AG04449 (cell line): ENCODE results near the gene LHFPL3.
"Not testable (repeated sequence)": the region's sequence is repeated elsewhere in the genome, so short reads cannot be mapped to it uniquely, and the experiment has no call there.

Experiments
- CTCF ChIA-PET: fragments of 350-600 bp; formaldehyde crosslinking; extraction: SDS; loops from one replicate; lab custom pipeline; 2021; ENCODE audit warnings: antibody characterized with exemption; lab: Yijun Ruan, JAX
- POLR2A ChIA-PET: fragments of 400-600, 350-600 bp; formaldehyde crosslinking; extraction: SDS; loops from one replicate; lab custom pipeline; 2020; ENCODE audit warnings: antibody characterized with exemption, inconsistent platforms; lab: Yijun Ruan, JAX
- DNase-seq: peaks from one replicate; pipeline ENCODE4 v3.0.0-alpha.2; 2010; ENCODE audit warnings: low read depth, low spot score
- H3K4me3 ChIP-seq: 2 replicates; pipeline ENCODE4 v1.5.1; 2011; ENCODE audit warnings: low read depth, mild to moderate bottlenecking, control low read depth, low read length
- TF ChIP-seq, protein P1 (sequence below): IDR thresholded peaks from one replicate; pipeline ENCODE4 v1.5.1; 2011; ENCODE audit warnings: mild to moderate bottlenecking, moderate library complexity, low read length, control low read depth, inconsistent platforms; ENCODE audit not compliant: insufficient read depth; ENCODE audit errors: missing control alignments

Gene LHFPL3

DNA sequence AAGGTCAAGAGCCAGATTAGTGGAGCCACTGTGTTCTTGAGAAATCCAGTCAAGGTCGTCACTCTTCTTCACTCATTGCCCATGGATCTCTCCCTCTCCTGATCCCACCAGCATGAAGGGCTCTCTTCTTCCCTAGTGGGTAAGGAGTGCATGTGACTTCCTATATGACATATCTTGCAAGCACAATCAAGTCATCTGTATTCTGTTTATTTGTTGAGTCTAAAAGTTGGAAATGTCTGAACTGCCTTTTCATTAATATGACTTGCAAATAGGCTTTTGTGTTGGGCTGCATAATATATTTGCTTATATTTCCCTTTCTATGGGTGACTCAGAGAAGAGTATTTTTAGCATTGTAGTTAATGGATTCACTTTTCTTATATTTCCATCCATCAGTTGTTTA lies 371.9 kb downstream of the LHFPL3 start:
- TF ChIP-seq, protein P1, sequence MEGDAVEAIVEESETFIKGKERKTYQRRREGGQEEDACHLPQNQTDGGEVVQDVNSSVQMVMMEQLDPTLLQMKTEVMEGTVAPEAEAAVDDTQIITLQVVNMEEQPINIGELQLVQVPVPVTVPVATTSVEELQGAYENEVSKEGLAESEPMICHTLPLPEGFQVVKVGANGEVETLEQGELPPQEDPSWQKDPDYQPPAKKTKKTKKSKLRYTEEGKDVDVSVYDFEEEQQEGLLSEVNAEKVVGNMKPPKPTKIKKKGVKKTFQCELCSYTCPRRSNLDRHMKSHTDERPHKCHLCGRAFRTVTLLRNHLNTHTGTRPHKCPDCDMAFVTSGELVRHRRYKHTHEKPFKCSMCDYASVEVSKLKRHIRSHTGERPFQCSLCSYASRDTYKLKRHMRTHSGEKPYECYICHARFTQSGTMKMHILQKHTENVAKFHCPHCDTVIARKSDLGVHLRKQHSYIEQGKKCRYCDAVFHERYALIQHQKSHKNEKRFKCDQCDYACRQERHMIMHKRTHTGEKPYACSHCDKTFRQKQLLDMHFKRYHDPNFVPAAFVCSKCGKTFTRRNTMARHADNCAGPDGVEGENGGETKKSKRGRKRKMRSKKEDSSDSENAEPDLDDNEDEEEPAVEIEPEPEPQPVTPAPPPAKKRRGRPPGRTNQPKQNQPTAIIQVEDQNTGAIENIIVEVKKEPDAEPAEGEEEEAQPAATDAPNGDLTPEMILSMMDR: no peak
- DNase-seq: no peak
- ChIA-PET CTCF (no interaction called here), POLR2A (interaction anchor here (0.6 kb wide), 1 partner anchor 232 kb away, joined by 3 read pairs; no protein-coding TSS in a partner anchor)
- no peak overlapping the region for H3K4me3 ChIP-seq

DNA sequence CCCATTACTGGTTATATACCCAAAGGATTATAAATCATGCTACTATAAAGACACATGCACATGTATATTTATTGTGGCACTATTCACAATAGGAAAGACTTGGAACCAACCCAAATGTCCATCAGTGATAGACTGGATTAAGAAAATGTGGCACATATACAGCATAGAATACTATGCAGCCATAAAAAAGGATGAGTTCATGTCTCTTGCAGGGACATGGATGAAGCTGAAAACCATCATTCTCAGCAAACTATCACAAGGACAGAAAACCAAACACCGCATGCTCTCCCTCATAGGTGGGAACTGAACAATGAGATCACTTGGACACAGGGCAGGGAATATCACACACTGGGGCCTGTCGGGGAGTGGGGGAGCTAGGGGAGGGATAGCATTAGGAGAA lies 392.6 kb downstream of the LHFPL3 start:
- CTCF ChIA-PET, H3K4me3 ChIP-seq, POLR2A ChIA-PET, DNase-seq: not testable (repeated sequence)

DNA sequence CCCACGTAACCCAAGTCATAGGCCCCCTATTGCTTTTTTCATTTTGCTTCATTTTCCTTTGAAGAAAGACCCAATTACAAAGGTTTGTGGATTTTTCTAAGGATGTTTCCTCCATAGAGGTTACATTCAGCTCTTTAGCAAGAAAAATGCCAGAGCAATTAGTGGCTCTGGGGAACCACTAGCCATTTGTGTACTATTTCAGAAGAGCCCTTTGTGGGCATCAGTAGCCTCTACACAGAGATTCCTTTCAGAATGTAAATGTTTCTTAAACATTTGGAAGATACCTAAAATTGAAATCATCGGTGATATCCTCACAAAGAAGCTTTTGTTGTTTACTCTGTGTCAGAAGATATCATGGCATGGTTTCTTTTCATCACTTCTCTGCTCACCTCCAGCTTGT lies 394.6 kb downstream of the LHFPL3 start:
- POLR2A ChIA-PET: no interaction called here
- no peak for DNase-seq

DNA sequence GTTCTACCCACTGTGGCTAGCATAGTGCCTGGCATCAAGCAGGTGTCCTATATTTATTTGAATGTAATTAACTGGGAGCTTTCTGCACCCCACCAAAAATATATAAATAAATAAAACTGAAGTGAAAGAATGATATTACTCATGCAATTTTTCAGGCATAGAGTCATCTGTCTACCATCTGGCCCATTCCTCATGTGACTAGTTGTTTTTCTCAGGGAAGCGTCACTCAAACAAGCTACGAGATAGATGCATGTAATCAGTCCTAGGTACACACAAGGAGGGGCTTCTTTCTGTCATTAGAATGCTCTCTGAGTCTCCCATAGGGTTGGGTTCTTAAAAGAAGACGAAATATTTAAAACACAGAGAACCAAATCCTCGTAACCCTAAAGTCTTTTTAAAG lies 430.1 kb downstream of the LHFPL3 start:
- CTCF ChIA-PET: no interaction called here

More for the DNA sequence above, 394.6 kb downstream of the LHFPL3 start:
- TF ChIP-seq, protein P1: no peak
- H3K4me3 ChIP-seq: no peak overlapping the region
- CTCF ChIA-PET: no interaction called here

DNA sequence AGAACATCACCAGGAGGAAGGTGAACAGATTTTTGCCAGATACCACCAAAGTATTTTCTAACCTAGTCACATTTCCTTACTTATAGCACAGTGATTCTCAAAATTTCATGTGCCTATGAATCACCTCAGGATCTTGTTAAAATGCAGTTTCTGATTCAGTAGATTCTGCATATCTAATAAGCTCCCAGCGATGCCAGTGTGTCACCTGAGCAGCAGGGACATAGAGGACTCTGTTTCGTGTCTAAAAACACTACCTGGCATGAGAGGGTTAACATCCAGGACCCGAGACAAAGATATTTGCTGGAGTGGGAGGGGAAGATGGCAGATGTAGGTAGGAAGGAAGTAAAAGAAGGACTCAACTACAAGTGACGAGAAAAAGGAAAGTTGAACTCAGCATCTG lies 433.5 kb downstream of the LHFPL3 start:
- CTCF ChIA-PET: no interaction called here
- DNase-seq: no peak
- H3K4me3 ChIP-seq: no peak overlapping the region
- POLR2A ChIA-PET: no interaction called here
- TF ChIP-seq, protein P1: no peak

More for the DNA sequence above, 430.1 kb downstream of the LHFPL3 start:
- no peak overlapping the region for H3K4me3 ChIP-seq
- POLR2A ChIA-PET: no interaction called here
- no peak for DNase-seq
- TF ChIP-seq, protein P1: no peak

DNA sequence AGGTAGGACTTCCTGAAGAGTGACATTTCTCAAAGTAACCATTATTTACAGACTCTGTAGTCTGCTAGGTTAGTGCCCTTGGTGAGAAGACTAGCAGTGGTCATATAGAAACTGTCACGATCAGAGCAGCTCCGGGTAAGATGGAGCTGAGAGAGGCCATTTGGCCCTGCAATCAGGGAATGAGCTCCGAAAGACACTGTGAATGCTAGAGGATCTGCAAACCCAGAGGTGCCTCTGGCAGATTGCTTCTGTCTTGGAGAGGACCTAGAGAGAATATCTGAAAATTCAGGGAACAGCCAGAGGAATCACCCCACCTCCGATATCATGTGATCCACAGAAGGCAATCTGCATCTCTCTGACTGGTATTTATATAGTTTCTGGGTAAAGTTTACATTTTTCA lies 438.7 kb downstream of the LHFPL3 start:
- ChIA-PET POLR2A (no interaction called here), CTCF (no interaction called here)
- TF ChIP-seq, protein P1: no peak
- DNase-seq: no peak
- H3K4me3 ChIP-seq: no peak overlapping the region

DNA sequence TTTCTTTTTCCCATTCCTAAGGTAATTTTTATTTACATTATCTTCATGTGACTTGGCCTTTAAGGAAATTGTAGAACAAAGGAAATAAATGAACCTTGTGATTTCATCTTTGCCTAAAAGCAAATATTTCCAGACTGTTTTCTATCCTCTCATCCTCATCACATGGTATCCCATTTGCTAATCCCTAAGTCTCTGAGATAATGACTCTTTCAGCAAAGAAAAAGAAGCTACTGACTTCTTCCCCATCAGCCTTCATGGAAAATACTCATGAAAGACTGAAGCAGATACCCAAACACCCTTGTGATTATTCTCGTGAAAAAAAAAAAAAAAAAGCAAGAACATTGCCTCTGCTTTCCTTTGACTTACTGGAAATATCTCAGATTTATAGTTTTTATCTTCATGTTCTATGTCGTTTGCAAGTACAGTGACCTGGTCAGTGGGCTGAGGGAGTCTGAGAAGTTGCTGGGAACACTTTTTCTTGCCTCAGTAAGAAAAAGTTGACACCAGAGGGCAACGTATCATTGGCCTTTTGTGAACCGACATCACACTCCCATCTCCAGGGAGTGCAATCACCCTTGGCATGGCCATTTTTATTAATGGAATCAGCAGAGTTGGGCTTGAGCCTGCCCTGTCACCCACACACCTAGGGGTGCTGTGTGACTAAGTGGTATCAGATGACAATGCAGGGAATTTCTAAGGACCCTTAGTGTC lies 439.6 kb downstream of the LHFPL3 start:
- ChIA-PET CTCF (no interaction called here), POLR2A (no interaction called here)
- DNase-seq: no peak
- H3K4me3 ChIP-seq: no peak overlapping the region
- TF ChIP-seq, protein P1: no peak
